ENCODE measurements around the gene EXOC8.
A peak's percentile ranks its signal among the peaks of the same experiment; 100 is the strongest.

The EXOC8 gene

GRCh38 chr1:231337043-231337471 lies 595 bp downstream of the EXOC8 start:
- Histone ChIP-seq H3K4me3 (ENCODE audit: low read depth in 1 of 2, low read length in 1 of 2) (peak overlapping the region; percentile 92 to 99), H3K27ac (peak overlapping the region; percentile 96), H3K36me3 (peaks cover 16% of the 10 kb centered on the region), H3K4me1 (ENCODE audit: control insufficient read depth in 1 of 2, insufficient read depth in 1 of 2, low read depth in 1 of 2, low read length in 1 of 2) (peaks cover 61 to 66% of the 10 kb centered on the region in 2 experiments), H3K27me3 (no peaks in the 10 kb centered on the region), H3K9me3 (no peaks in the 10 kb centered on the region)
- TF ChIP-seq CTCF (IDR thresholded peaks at IDR 0.05) = no peak

- Histone ChIP-seq H3K27me3 (no peaks in the 10 kb centered on the region), H3K4me1 (ENCODE audit: control insufficient read depth in 1 of 2, insufficient read depth in 1 of 2, low read depth in 1 of 2, low read length in 1 of 2) (peaks cover 58 to 62% of the 10 kb centered on the region in 2 experiments), H3K9me3 (no peaks in the 10 kb centered on the region), H3K27ac (peak overlapping the region; percentile 5), H3K36me3 (peaks cover 20% of the 10 kb centered on the region), H3K4me3 (ENCODE audit: low read depth in 1 of 2, low read length in 1 of 2) (peak overlapping the region; percentile 92 to 99)
- no peak for TF ChIP-seq CTCF (IDR thresholded peaks at IDR 0.05)
These were observed 1.7 kb downstream of the EXOC8 start for GRCh38 chr1:231335663-231336602.

GRCh38 chr1:231334952-231335351 lies 2.7 kb downstream of the EXOC8 start:
- H3K4me1 ChIP-seq (ENCODE audit: control insufficient read depth in 1 of 2, insufficient read depth in 1 of 2, low read depth in 1 of 2, low read length in 1 of 2) = peaks cover 53 to 57% of the 10 kb centered on the region in 2 experiments
- H3K27me3 ChIP-seq = no peaks in the 10 kb centered on the region
- TF ChIP-seq CTCF (IDR thresholded peaks at IDR 0.05) = no peak
- no peak overlapping the region for H3K27ac ChIP-seq
- H3K4me3 ChIP-seq (ENCODE audit: low read depth in 1 of 2, low read length in 1 of 2) = peak overlapping the region in 1 of 2 experiments; percentile 99
- no peaks in the 10 kb centered on the region for H3K9me3 ChIP-seq
- H3K36me3 ChIP-seq = peaks cover 20% of the 10 kb centered on the region

GRCh38 chr1:231334079-231334666 lies 3.5 kb downstream of the EXOC8 start:
- Histone ChIP-seq H3K27ac (no peak overlapping the region), H3K36me3 (peaks cover 20% of the 10 kb centered on the region), H3K4me3 (ENCODE audit: low read depth in 1 of 2, low read length in 1 of 2) (peak overlapping the region in 1 of 2 experiments; percentile 99), H3K9me3 (no peaks in the 10 kb centered on the region), H3K4me1 (ENCODE audit: control insufficient read depth in 1 of 2, insufficient read depth in 1 of 2, low read depth in 1 of 2, low read length in 1 of 2) (peaks cover 46 to 51% of the 10 kb centered on the region in 2 experiments), H3K27me3 (no peaks in the 10 kb centered on the region)
- TF ChIP-seq CTCF (IDR thresholded peaks at IDR 0.05) = no peak

GRCh38 chr1:231332761-231333160 lies 4.9 kb downstream of the EXOC8 start:
- no peak for TF ChIP-seq CTCF (IDR thresholded peaks at IDR 0.05)
- no peaks in the 10 kb centered on the region for H3K9me3 ChIP-seq
- H3K4me1 ChIP-seq (ENCODE audit: control insufficient read depth in 1 of 2, insufficient read depth in 1 of 2, low read depth in 1 of 2, low read length in 1 of 2) = peaks cover 40 to 42% of the 10 kb centered on the region in 2 experiments
- H3K27ac ChIP-seq = no peak overlapping the region
- no peaks in the 10 kb centered on the region for H3K27me3 ChIP-seq
- peaks cover 20% of the 10 kb centered on the region for H3K36me3 ChIP-seq
- no peak overlapping the region for H3K4me3 ChIP-seq (ENCODE audit: low read depth in 1 of 2, low read length in 1 of 2)

Measured in neutrophil (primary cell).